Keratinocyte (primary cell): ENCODE measurements around the gene SMIM10L1. TPM values are rescaled to one million over a fixed set of nuclear protein-coding genes. Genes with fewer than 3 reads are reported as not detected.

Experiments used
- DNase-seq: peaks from one replicate; pipeline ENCODE4 v3.0.0-alpha.2; 2011; ENCODE audit warnings: low read depth, missing footprints, low spot score
- FAIRE-seq: peaks from 2 replicates; lab custom pipeline; 2011; peaks lifted over from hg19 to GRCh38; lab: Jason Lieb, UNC
- H2AFZ ChIP-seq: 2 replicates; pipeline ENCODE4 v1.6.0; 2012; ENCODE audit warnings: low read length, control low read depth, inconsistent platforms; ENCODE audit not compliant: control insufficient read depth
- H3K27ac ChIP-seq: 2 replicates; pipeline ENCODE4 v1.5.1; 2011; ENCODE audit warnings: low read length; ENCODE audit not compliant: control insufficient read depth, insufficient read depth
- H3K27me3 ChIP-seq: 3 replicates; pipeline ENCODE4 v1.6.0; 2011; ENCODE audit warnings: low read length; ENCODE audit not compliant: control insufficient read depth, insufficient read depth; ENCODE audit errors: extremely low read depth
- H3K36me3 ChIP-seq, 2 experiments: 2 replicates in 1 of 2; 3 replicates in 1 of 2; pipeline ENCODE4 v1.5.1; 2011; ENCODE audit warnings: low read length in 2 of 2, mild to moderate bottlenecking in 1 of 2; ENCODE audit not compliant: control insufficient read depth in 2 of 2, insufficient read depth in 2 of 2; ENCODE audit errors: extremely low read depth in 1 of 2
- H3K4me1 ChIP-seq: 3 replicates; pipeline ENCODE4 v1.5.1; 2011; ENCODE audit warnings: low read length; ENCODE audit not compliant: control insufficient read depth, insufficient read depth; ENCODE audit errors: extremely low read depth
- H3K4me2 ChIP-seq: 3 replicates; pipeline ENCODE4 v1.6.0; 2011; ENCODE audit warnings: low read depth, low read length; ENCODE audit not compliant: control insufficient read depth, insufficient read depth; ENCODE audit errors: extremely low read depth
- H3K4me3 ChIP-seq, 3 experiments: fragments of 200-600 bp in 1 of 3; sonication (generic) in 1 of 3; 2 replicates in 2 of 3; 3 replicates in 1 of 3; pipeline ENCODE4 v1.5.1; 2011 to 2016; ENCODE audit warnings: low read length in 3 of 3, mild to moderate bottlenecking in 3 of 3, control low read depth in 2 of 3, inconsistent platforms in 1 of 3, low read depth in 1 of 3, mixed read lengths in 1 of 3, mixed run types in 1 of 3, moderate library complexity in 1 of 3; ENCODE audit not compliant: control insufficient read depth in 2 of 3, insufficient read depth in 2 of 3; ENCODE audit errors: extremely low read depth in 1 of 3
- H3K79me2 ChIP-seq: 2 replicates; pipeline ENCODE4 v1.6.0; 2012; ENCODE audit warnings: low read length; ENCODE audit not compliant: control insufficient read depth, insufficient read depth
- H3K9ac ChIP-seq: 3 replicates; pipeline ENCODE4 v1.6.0; 2011; ENCODE audit warnings: low read length; ENCODE audit not compliant: control insufficient read depth, insufficient read depth; ENCODE audit errors: extremely low read depth
- H3K9me1 ChIP-seq: 3 replicates; pipeline ENCODE4 v1.6.0; 2011; ENCODE audit warnings: low read length; ENCODE audit not compliant: control insufficient read depth, insufficient read depth; ENCODE audit errors: extremely low read depth
- H3K9me3 ChIP-seq: 2 replicates; pipeline ENCODE4 v1.5.1; 2012; ENCODE audit warnings: low read depth, low read length; ENCODE audit not compliant: control insufficient read depth
- H4K20me1 ChIP-seq: 3 replicates; pipeline ENCODE4 v1.6.0; 2011; ENCODE audit warnings: low read length; ENCODE audit not compliant: control insufficient read depth, insufficient read depth; ENCODE audit errors: extremely low read depth
- CTCF ChIP-seq, 3 experiments: IDR thresholded peaks in 1 of 3; conservative IDR thresholded peaks in 1 of 3; optimal IDR thresholded peaks in 1 of 3; 2 replicates in 2 of 3; 3 replicates in 1 of 3; pipeline versions ENCODE3 to v1.5.1; 2011; ENCODE audit warnings: low read length in 3 of 3, mild to moderate bottlenecking in 3 of 3, moderate library complexity in 2 of 3, control low read depth in 1 of 3, inconsistent platforms in 1 of 3; ENCODE audit not compliant: insufficient read depth in 2 of 3; ENCODE audit errors: extremely low read depth in 1 of 3
- EZH2 ChIP-seq: IDR thresholded peaks from one replicate; pipeline ENCODE4 v1.6.1; 2012; ENCODE audit warnings: inconsistent platforms, mild to moderate bottlenecking, low read length, moderate library complexity
- dilution Hi-C: fragments of 300-500 bp; cut with MboI; formaldehyde crosslinking; loops from one replicate; pipeline ENCODE4 v1.7.0; 2020; ENCODE audit warnings: low sequenced_read_pairs; ENCODE audit not compliant: extremely low pct_ligation_motif_present
- polyA plus RNA-seq, 5 experiments: library from polyadenylated mRNA; depleted of rRNA in 3 of 5; stranded (reverse) in 3 of 5; stranded (forward) in 1 of 5; unstranded in 1 of 5; fragments of >200 nt; gene quantifications; 1 replicate in 1 of 5; 2 replicates in 3 of 5; 3 replicates in 1 of 5; pipeline versions ENCODE4 v1.2.1 to v1.2.3, GENCODE V29; 2011 to 2012; ENCODE audit warnings: missing spikeins in 2 of 5, low read depth in 1 of 5, low replicate concordance in 1 of 5

SMIM10L1 gene
- polyA plus RNA-seq, 1 donor (not counting 4 experiments of a cell fraction or from before 2014, with no cell fraction given): 3.9 TPM

DNA sequence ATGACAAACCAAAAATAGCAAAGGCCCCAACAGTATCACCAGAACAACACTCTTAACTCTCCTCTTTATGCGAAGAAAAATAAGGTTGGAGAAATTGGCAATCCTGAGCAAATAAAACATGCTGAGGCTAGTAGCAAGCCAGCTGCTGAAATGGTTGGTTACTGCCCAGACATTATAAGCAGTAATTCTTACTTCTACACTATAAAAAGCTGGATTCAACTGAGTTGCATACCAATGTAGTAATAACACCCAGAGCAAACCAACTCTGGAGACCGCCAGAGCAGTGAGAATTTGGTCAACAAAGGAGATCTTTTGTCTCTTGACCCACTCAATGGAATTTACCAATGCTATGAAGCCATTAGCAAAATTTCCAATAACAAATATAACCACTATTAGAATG lies 37.2 kb upstream of the SMIM10L1 start:
- Histone ChIP-seq H3K27ac (no peak overlapping the region), H3K36me3 (no peaks in the 10 kb centered on the region), H3K27me3 (no peaks in the 10 kb centered on the region), H4K20me1 (no peaks in the 10 kb centered on the region), H3K9ac (no peak overlapping the region), H3K4me2 (peak overlapping the region; percentile 17), H3K4me1 (peaks cover 3% of the 10 kb centered on the region), H3K9me3 (no peaks in the 10 kb centered on the region), H3K9me1 (no peaks in the 10 kb centered on the region), H3K4me3 (no peak overlapping the region), H3K79me2 (peaks cover 25% of the 10 kb centered on the region), H2AFZ (no peak overlapping the region)
- dilution Hi-C loops: no loop called here
- no peak for TF ChIP-seq EZH2
- no peak for TF ChIP-seq CTCF (optimal IDR thresholded peaks at IDR 0.05 in 1 of 3, IDR thresholded peaks at IDR 0.05 in 1 of 3, conservative IDR thresholded peaks at IDR 0.05 in 1 of 3; ENCODE audit: extremely low read depth in 1 of 3, insufficient read depth in 2 of 3, low read length in 3 of 3)
- FAIRE-seq (no peak), DNase-seq (no peak)

DNA sequence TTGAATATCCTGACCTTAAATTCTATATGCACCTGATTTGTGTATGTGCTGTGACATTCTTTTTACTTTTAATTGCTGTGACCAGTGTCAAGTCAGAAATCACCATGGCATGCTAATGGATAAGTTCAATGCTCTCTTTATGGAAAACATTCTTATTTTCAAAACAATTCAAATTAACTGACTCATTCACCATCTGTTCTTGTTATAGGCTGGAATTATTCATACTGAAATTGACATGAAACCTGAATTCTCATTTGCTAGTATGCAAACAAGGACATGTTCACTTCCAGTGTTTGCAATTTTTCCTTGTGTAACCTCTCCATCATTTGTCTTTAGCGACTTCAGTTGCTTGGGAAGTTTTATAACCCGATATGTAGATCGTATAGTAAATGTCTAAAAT lies 36.7 kb upstream of the SMIM10L1 start, which contains the start of gene TAS2R30:
Gene TAS2R30 (minus strand): TSS at position 340 of the 400 bp plus-strand sequence. CDS start 400 bp downstream, outside the sequence.
- no peak for FAIRE-seq

More for the DNA sequence above, 36.7 kb upstream of the SMIM10L1 start, which contains the start of gene TAS2R30:
- Histone ChIP-seq H3K4me2 (peak within 1 kb of the TSS; percentile 17), H3K79me2 (peaks cover 25% of the 10 kb centered on the region), H2AFZ (no peak within 1 kb of the TSS), H3K9me3 (no peaks in the 10 kb centered on the region), H3K9me1 (no peaks in the 10 kb centered on the region), H3K27ac (no peak within 1 kb of the TSS), H3K4me1 (peaks cover 3% of the 10 kb centered on the region), H4K20me1 (no peaks in the 10 kb centered on the region), H3K4me3 (no peak within 1 kb of the TSS), H3K36me3 (no peaks in the 10 kb centered on the region), H3K27me3 (no peaks in the 10 kb centered on the region), H3K9ac (no peak within 1 kb of the TSS)
- no peak for TF ChIP-seq EZH2
- no peak for TF ChIP-seq CTCF (optimal IDR thresholded peaks at IDR 0.05 in 1 of 3, IDR thresholded peaks at IDR 0.05 in 1 of 3, conservative IDR thresholded peaks at IDR 0.05 in 1 of 3; ENCODE audit: extremely low read depth in 1 of 3, insufficient read depth in 2 of 3, low read length in 3 of 3)
- DNase-seq: no peak
- dilution Hi-C loops: no loop called here
